Measurements from ENCODE around the gene TACC2. TPM values are rescaled to one million over a fixed set of nuclear protein-coding genes. Genes with fewer than 3 reads are reported as not detected.

TACC2 gene
- total and polyA plus RNA-seq, 8 donors, result 17.9 to 43.6 (median 23.6) TPM

GRCh38 chr10:122173337-122173736, 184.4 kb downstream of the TACC2 start:
- Histone ChIP-seq H3K27me3 (no peaks in the 10 kb centered on the region), H3K4me1 (no peaks in the 10 kb centered on the region), H3K36me3 (no peaks in the 10 kb centered on the region), H3K4me3 (no peak overlapping the region), H3K27ac (no peak overlapping the region), H3K9me3 (no peaks in the 10 kb centered on the region)
- no peak for FAIRE-seq
- no peak for ATAC-seq
- intact Hi-C loops (cut with DNase I), result no loop called here
- no peak for DNase-seq
- 92 to 96% methylated on average over 7 of the region's 7 CpGs for WGBS, 2 donors
- no peak for TF ChIP-seq CTCF (IDR thresholded peaks at IDR 0.05)

- ATAC-seq, result peak in 1 of 4 donors; percentile 12
- H3K27ac ChIP-seq, result no peak overlapping the region
Observed at GRCh38 chr10:122173766-122174435, 184.9 kb downstream of the TACC2 start.

GRCh38 chr10:122176232-122177213, 187.6 kb downstream of the TACC2 start:
- no peaks in the 10 kb centered on the region for H3K4me1 ChIP-seq
- H3K9me3 ChIP-seq, result no peaks in the 10 kb centered on the region
- H3K36me3 ChIP-seq, result no peaks in the 10 kb centered on the region
- 77 to 83% methylated on average over 4 of the region's 4 CpGs for WGBS, 2 donors
- no peak for DNase-seq
- no peak for ATAC-seq
- H3K27me3 ChIP-seq, result no peaks in the 10 kb centered on the region
- no peak for FAIRE-seq
- H3K27ac ChIP-seq, result no peak overlapping the region
- TF ChIP-seq CTCF (IDR thresholded peaks at IDR 0.05), result no peak
- intact Hi-C loops (cut with DNase I), result no loop called here
- no peak overlapping the region for H3K4me3 ChIP-seq

More at GRCh38 chr10:122173766-122174435, 184.9 kb downstream of the TACC2 start:
- H3K27me3 ChIP-seq, result no peaks in the 10 kb centered on the region
- no peak for TF ChIP-seq CTCF (IDR thresholded peaks at IDR 0.05)
- intact Hi-C loops (cut with DNase I), result no loop called here
- H3K4me3 ChIP-seq, result no peak overlapping the region
- WGBS, 2 donors, result 90 to 91% methylated on average over 7 to 8 of the region's 8 CpGs
- DNase-seq, result no peak
- H3K9me3 ChIP-seq, result no peaks in the 10 kb centered on the region
- FAIRE-seq, result no peak
- H3K4me1 ChIP-seq, result no peaks in the 10 kb centered on the region
- no peaks in the 10 kb centered on the region for H3K36me3 ChIP-seq

GRCh38 chr10:122178655-122179054, 189.7 kb downstream of the TACC2 start:
- intact Hi-C loops (cut with DNase I), result no loop called here
- H3K4me1 ChIP-seq, result peaks cover 0 to 16% (median 8%) of the 10 kb centered on the region in 3 donors
- no peaks in the 10 kb centered on the region for H3K27me3 ChIP-seq
- no peak overlapping the region for H3K27ac ChIP-seq
- H3K9me3 ChIP-seq, result no peaks in the 10 kb centered on the region
- WGBS, 2 donors, result 95 to 96% methylated on average over 3 of the region's 3 CpGs
- TF ChIP-seq CTCF (IDR thresholded peaks at IDR 0.05), result no peak
- FAIRE-seq (no peak), DNase-seq (no peak), ATAC-seq (no peak)
- no peak overlapping the region for H3K4me3 ChIP-seq
- no peaks in the 10 kb centered on the region for H3K36me3 ChIP-seq

Data from pancreas (tissue), 10 donors.